ENCODE data around the gene SDF2L1. TPM values are rescaled to one million over a fixed set of nuclear protein-coding genes. Genes with fewer than 3 reads are reported as not detected.

The SDF2L1 gene
- total RNA-seq, 2 donors from 2014 or later, result 30.5 to 87.2 TPM

DNA sequence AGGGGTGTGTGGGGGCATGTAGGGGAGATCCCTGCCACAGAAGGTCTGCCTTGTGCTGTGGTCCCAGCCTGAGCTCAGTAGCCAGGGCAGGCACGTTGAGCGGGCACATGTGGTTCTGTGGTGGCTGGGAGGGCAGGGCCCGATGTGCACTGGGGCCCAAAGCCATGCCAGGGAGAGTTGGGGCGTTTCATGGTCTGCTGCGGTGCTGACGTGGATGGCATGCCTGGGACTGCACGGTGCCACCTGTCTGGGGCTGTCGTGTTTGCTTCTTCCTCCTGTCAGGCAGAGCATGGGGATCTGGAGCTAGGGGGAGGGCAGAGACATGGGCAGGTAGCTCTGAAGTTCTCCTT, 43.0 kb downstream of the SDF2L1 start:
- Histone ChIP-seq H3K4me1 (replicated peaks) (no peaks in the 10 kb centered on the region), H3K27ac (no peak overlapping the region), H3K27me3 (replicated peaks; ENCODE audit: insufficient read depth) (no peaks in the 10 kb centered on the region), H3K9me3 (no peaks in the 10 kb centered on the region), H3K4me3 (no peak overlapping the region), H3K36me3 (peaks cover 3 to 4% of the 10 kb centered on the region in 2 donors)
- no peak for TF ChIP-seq POLR2A (IDR thresholded peaks at IDR 0.05)
- intact Hi-C loops (cut with DNase I), result no loop called here
- no peak for DNase-seq (ENCODE audit: low spot score)
- WGBS, result 85% methylated on average over 8 of the region's 8 CpGs

- TF ChIP-seq POLR2A (IDR thresholded peaks at IDR 0.05) (no peak), POLR2AphosphoS5 (IDR thresholded peaks at IDR 0.05) (no peak)
- TF ChIP-seq, protein P1, sequence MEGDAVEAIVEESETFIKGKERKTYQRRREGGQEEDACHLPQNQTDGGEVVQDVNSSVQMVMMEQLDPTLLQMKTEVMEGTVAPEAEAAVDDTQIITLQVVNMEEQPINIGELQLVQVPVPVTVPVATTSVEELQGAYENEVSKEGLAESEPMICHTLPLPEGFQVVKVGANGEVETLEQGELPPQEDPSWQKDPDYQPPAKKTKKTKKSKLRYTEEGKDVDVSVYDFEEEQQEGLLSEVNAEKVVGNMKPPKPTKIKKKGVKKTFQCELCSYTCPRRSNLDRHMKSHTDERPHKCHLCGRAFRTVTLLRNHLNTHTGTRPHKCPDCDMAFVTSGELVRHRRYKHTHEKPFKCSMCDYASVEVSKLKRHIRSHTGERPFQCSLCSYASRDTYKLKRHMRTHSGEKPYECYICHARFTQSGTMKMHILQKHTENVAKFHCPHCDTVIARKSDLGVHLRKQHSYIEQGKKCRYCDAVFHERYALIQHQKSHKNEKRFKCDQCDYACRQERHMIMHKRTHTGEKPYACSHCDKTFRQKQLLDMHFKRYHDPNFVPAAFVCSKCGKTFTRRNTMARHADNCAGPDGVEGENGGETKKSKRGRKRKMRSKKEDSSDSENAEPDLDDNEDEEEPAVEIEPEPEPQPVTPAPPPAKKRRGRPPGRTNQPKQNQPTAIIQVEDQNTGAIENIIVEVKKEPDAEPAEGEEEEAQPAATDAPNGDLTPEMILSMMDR (IDR thresholded peaks at IDR 0.05), result no peak
- intact Hi-C loops (cut with DNase I), result no loop called here
- WGBS, result 90% methylated on average over 8 of the region's 8 CpGs
- H3K27me3 ChIP-seq (replicated peaks; ENCODE audit: insufficient read depth), result no peaks in the 10 kb centered on the region
- no peak for DNase-seq (ENCODE audit: low spot score)
- H3K36me3 ChIP-seq, result peaks cover 3 to 4% of the 10 kb centered on the region in 2 donors
- no peak overlapping the region for H3K27ac ChIP-seq
- no peaks in the 10 kb centered on the region for H3K9me3 ChIP-seq
- no peak overlapping the region for H3K4me3 ChIP-seq
- no peaks in the 10 kb centered on the region for H3K4me1 ChIP-seq (replicated peaks)
Observed at GRCh38 chr22:21686193-21686608, 44.1 kb downstream of the SDF2L1 start.

GRCh38 chr22:21686634-21687393, 44.7 kb downstream of the SDF2L1 start:
- intact Hi-C loops (cut with DNase I), result no loop called here
- H3K36me3 ChIP-seq, result peaks cover 3 to 4% of the 10 kb centered on the region in 2 donors
- 93% methylated on average over 23 of the region's 23 CpGs for WGBS
- no peaks in the 10 kb centered on the region for H3K27me3 ChIP-seq (replicated peaks; ENCODE audit: insufficient read depth)
- no peak overlapping the region for H3K4me3 ChIP-seq
- TF ChIP-seq, protein P1 (IDR thresholded peaks at IDR 0.05), result no peak
- TF ChIP-seq POLR2A (IDR thresholded peaks at IDR 0.05), result no peak
- no peak for TF ChIP-seq POLR2AphosphoS5 (IDR thresholded peaks at IDR 0.05)
- no peaks in the 10 kb centered on the region for H3K4me1 ChIP-seq (replicated peaks)
- no peak overlapping the region for H3K27ac ChIP-seq
- H3K9me3 ChIP-seq, result no peaks in the 10 kb centered on the region
- DNase-seq (ENCODE audit: low spot score), result no peak

- Histone ChIP-seq H3K4me1 (replicated peaks) (no peaks in the 10 kb centered on the region), H3K27me3 (replicated peaks; ENCODE audit: insufficient read depth) (no peaks in the 10 kb centered on the region), H3K27ac (no peak overlapping the region), H3K36me3 (peaks cover 3 to 4% of the 10 kb centered on the region in 2 donors), H3K4me3 (no peak overlapping the region), H3K9me3 (no peaks in the 10 kb centered on the region)
- WGBS, result 91% methylated on average over 11 of the region's 11 CpGs
- no peak for DNase-seq (ENCODE audit: low spot score)
- intact Hi-C loops (cut with DNase I), result no loop called here
- TF ChIP-seq POLR2AphosphoS5 (IDR thresholded peaks at IDR 0.05) (no peak), POLR2A (IDR thresholded peaks at IDR 0.05) (no peak)
- TF ChIP-seq, protein P1 (IDR thresholded peaks at IDR 0.05), result no peak
Observed at GRCh38 chr22:21687685-21688259, 45.7 kb downstream of the SDF2L1 start.

DNA sequence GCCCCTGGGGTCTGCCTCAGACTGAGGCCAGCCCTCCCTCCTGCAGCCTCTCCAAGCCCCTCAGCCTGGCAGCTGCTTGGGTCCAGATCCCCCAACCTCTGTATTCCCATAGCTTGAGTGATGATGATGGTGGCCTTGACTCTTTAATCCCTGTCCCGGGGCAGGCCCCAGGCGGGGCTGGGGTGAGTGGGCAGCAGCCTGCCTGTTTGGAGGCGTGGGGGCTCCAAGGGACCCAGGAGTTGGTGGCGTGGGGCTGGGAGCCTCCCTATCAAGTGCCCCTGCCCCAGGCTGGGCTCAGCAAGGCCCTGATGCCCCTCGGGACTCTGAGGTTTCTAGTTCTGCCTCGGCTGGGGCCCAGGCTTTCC, 46.2 kb downstream of the SDF2L1 start:
- TF ChIP-seq, protein P1 (IDR thresholded peaks at IDR 0.05), result no peak
- TF ChIP-seq POLR2A (IDR thresholded peaks at IDR 0.05) (no peak), POLR2AphosphoS5 (IDR thresholded peaks at IDR 0.05) (no peak)
- Histone ChIP-seq H3K9me3 (no peaks in the 10 kb centered on the region), H3K4me3 (no peak overlapping the region), H3K27ac (no peak overlapping the region), H3K36me3 (peaks cover 3 to 4% of the 10 kb centered on the region in 2 donors), H3K27me3 (replicated peaks; ENCODE audit: insufficient read depth) (no peaks in the 10 kb centered on the region), H3K4me1 (replicated peaks) (no peaks in the 10 kb centered on the region)
- DNase-seq (ENCODE audit: low spot score), result no peak
- intact Hi-C loops (cut with DNase I), result no loop called here
- 100% methylated on average over 4 of the region's 6 CpGs for WGBS

All from prostate gland (tissue), 2 donors.